ENCODE measurements around the gene GULP1. TPM values are rescaled to one million over a fixed set of nuclear protein-coding genes. Genes with fewer than 3 reads are reported as not detected.

GULP1 gene
- total and polyA plus RNA-seq, 2 experiments from 2014 or later: 94.6 to 181 TPM

DNA sequence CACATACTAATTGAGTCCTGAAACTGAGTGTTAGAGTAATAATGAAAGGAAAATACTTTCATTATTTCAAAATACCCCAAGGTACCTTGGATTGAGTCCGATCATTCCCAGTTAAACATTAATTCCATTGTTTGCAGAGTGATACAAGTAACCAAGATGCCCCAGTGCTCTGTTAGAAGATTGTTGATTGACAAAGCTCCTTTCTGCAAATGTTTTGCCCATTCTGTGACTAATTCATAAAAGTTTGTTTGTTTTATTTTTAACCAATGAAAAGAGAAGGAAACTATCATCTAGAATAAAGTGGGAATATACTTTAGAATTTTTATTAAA is 124.0 kb downstream of the GULP1 start:
- H3K36me3 ChIP-seq (ENCODE audit: insufficient read depth): 0 out of 2 replicates have a peak, but pooled peaks cover 5% of the 10 kb centered on the region
- H3K4me1 ChIP-seq (ENCODE audit: insufficient read depth): peaks cover 4% of the 10 kb centered on the region
- DNase-seq (ENCODE audit: low spot score): no peak
- H3K4me3 Mint-ChIP-seq: no peak overlapping the region
- H3K27me3 Mint-ChIP-seq (ENCODE audit: insufficient read depth, low read depth, poor library complexity): no peaks in the 10 kb centered on the region
- peaks cover 22% of the 10 kb centered on the region for H3K9me3 Mint-ChIP-seq
- no peak overlapping the region for H3K27ac Mint-ChIP-seq
- ATAC-seq: no peak
- H3K4me3 ChIP-seq: no peak overlapping the region
- H3K4me2 ChIP-seq: no peak overlapping the region
- no peaks in the 10 kb centered on the region for H3K27me3 ChIP-seq (ENCODE audit: insufficient read depth)
- peaks cover 97% of the 10 kb centered on the region for H3K79me2 ChIP-seq (replicated peaks; ENCODE audit: insufficient read depth)
- 0 out of 2 replicates have a peak, but pooled peaks cover 9% of the 10 kb centered on the region for H4K20me1 ChIP-seq (replicated peaks; ENCODE audit: insufficient read depth)
- TF ChIP-seq NANOG (IDR thresholded peaks at IDR 0.05; ENCODE audit: borderline replicate concordance) (no peak), POLR2AphosphoS5 (IDR thresholded peaks at IDR 0.05; ENCODE audit: low read depth) (no peak)
- no peaks in the 10 kb centered on the region for H3K9me2 ChIP-seq (ENCODE audit: insufficient read depth)
- no peak overlapping the region for H3K27ac ChIP-seq (ENCODE audit: low read depth)
- no peak overlapping the region for H2AFZ ChIP-seq
- H3K4me1 Mint-ChIP-seq: peaks cover 21% of the 10 kb centered on the region
- H3K36me3 Mint-ChIP-seq (ENCODE audit: low read depth): peaks cover 51% of the 10 kb centered on the region
- H3F3A ChIP-seq (replicated peaks; ENCODE audit: low read depth): no peaks in the 10 kb centered on the region

DNA sequence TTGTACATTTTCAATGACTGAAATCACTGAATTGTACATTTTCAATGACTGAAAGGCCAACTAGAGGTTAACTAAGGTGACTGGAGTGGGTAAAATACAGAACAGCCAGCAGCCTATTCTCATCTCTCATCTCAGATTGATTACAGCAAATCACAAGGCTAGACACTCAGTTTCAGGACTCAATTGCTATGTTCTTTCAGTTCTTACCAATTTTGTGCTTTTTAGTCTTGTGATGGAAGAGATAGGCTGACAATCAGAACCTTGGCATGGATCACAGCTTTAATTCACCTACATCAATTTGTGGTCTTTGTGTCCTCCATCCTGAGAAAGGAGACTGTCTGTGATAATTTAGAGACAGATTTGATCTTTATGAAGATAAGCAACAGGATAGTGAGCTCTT is 124.7 kb downstream of the GULP1 start:
- Mint-ChIP-seq H3K27ac (0 out of 2 replicates have a peak overlapping the region, but pooled peaks have one; percentile 5), H3K4me1 (peaks cover 16% of the 10 kb centered on the region), H3K4me3 (no peak overlapping the region), H3K9me3 (peaks cover 22% of the 10 kb centered on the region), H3K27me3 (ENCODE audit: insufficient read depth, low read depth, poor library complexity) (no peaks in the 10 kb centered on the region), H3K36me3 (ENCODE audit: low read depth) (peaks cover 47% of the 10 kb centered on the region)
- no peaks in the 10 kb centered on the region for H3K9me2 ChIP-seq (ENCODE audit: insufficient read depth)
- H3K27ac ChIP-seq (ENCODE audit: low read depth): peak overlapping the region; percentile 20; the same call in 1 of the 2 replicates
- 0 out of 2 replicates have a peak, but pooled peaks cover 5% of the 10 kb centered on the region for H3K36me3 ChIP-seq (ENCODE audit: insufficient read depth)
- H4K20me1 ChIP-seq (replicated peaks; ENCODE audit: insufficient read depth): peaks cover 9% of the 10 kb centered on the region; the same call in 1 of the 2 replicates
- H2AFZ ChIP-seq: no peak overlapping the region
- peaks cover 4% of the 10 kb centered on the region for H3K4me1 ChIP-seq (ENCODE audit: insufficient read depth)
- H3K4me3 ChIP-seq: no peak overlapping the region
- DNase-seq (ENCODE audit: low spot score) (no peak), ATAC-seq (no peak)
- H3K4me2 ChIP-seq: no peak overlapping the region
- H3F3A ChIP-seq (replicated peaks; ENCODE audit: low read depth): no peaks in the 10 kb centered on the region
- peaks cover 99% of the 10 kb centered on the region for H3K79me2 ChIP-seq (replicated peaks; ENCODE audit: insufficient read depth)
- H3K27me3 ChIP-seq (ENCODE audit: insufficient read depth): no peaks in the 10 kb centered on the region
- TF ChIP-seq, protein P1, sequence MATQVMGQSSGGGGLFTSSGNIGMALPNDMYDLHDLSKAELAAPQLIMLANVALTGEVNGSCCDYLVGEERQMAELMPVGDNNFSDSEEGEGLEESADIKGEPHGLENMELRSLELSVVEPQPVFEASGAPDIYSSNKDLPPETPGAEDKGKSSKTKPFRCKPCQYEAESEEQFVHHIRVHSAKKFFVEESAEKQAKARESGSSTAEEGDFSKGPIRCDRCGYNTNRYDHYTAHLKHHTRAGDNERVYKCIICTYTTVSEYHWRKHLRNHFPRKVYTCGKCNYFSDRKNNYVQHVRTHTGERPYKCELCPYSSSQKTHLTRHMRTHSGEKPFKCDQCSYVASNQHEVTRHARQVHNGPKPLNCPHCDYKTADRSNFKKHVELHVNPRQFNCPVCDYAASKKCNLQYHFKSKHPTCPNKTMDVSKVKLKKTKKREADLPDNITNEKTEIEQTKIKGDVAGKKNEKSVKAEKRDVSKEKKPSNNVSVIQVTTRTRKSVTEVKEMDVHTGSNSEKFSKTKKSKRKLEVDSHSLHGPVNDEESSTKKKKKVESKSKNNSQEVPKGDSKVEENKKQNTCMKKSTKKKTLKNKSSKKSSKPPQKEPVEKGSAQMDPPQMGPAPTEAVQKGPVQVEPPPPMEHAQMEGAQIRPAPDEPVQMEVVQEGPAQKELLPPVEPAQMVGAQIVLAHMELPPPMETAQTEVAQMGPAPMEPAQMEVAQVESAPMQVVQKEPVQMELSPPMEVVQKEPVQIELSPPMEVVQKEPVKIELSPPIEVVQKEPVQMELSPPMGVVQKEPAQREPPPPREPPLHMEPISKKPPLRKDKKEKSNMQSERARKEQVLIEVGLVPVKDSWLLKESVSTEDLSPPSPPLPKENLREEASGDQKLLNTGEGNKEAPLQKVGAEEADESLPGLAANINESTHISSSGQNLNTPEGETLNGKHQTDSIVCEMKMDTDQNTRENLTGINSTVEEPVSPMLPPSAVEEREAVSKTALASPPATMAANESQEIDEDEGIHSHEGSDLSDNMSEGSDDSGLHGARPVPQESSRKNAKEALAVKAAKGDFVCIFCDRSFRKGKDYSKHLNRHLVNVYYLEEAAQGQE (IDR thresholded peaks at IDR 0.05; ENCODE audit: unreplicated experiment): no peak
- no peak for TF ChIP-seq NANOG (IDR thresholded peaks at IDR 0.05; ENCODE audit: borderline replicate concordance)
- TF ChIP-seq, protein P2, sequence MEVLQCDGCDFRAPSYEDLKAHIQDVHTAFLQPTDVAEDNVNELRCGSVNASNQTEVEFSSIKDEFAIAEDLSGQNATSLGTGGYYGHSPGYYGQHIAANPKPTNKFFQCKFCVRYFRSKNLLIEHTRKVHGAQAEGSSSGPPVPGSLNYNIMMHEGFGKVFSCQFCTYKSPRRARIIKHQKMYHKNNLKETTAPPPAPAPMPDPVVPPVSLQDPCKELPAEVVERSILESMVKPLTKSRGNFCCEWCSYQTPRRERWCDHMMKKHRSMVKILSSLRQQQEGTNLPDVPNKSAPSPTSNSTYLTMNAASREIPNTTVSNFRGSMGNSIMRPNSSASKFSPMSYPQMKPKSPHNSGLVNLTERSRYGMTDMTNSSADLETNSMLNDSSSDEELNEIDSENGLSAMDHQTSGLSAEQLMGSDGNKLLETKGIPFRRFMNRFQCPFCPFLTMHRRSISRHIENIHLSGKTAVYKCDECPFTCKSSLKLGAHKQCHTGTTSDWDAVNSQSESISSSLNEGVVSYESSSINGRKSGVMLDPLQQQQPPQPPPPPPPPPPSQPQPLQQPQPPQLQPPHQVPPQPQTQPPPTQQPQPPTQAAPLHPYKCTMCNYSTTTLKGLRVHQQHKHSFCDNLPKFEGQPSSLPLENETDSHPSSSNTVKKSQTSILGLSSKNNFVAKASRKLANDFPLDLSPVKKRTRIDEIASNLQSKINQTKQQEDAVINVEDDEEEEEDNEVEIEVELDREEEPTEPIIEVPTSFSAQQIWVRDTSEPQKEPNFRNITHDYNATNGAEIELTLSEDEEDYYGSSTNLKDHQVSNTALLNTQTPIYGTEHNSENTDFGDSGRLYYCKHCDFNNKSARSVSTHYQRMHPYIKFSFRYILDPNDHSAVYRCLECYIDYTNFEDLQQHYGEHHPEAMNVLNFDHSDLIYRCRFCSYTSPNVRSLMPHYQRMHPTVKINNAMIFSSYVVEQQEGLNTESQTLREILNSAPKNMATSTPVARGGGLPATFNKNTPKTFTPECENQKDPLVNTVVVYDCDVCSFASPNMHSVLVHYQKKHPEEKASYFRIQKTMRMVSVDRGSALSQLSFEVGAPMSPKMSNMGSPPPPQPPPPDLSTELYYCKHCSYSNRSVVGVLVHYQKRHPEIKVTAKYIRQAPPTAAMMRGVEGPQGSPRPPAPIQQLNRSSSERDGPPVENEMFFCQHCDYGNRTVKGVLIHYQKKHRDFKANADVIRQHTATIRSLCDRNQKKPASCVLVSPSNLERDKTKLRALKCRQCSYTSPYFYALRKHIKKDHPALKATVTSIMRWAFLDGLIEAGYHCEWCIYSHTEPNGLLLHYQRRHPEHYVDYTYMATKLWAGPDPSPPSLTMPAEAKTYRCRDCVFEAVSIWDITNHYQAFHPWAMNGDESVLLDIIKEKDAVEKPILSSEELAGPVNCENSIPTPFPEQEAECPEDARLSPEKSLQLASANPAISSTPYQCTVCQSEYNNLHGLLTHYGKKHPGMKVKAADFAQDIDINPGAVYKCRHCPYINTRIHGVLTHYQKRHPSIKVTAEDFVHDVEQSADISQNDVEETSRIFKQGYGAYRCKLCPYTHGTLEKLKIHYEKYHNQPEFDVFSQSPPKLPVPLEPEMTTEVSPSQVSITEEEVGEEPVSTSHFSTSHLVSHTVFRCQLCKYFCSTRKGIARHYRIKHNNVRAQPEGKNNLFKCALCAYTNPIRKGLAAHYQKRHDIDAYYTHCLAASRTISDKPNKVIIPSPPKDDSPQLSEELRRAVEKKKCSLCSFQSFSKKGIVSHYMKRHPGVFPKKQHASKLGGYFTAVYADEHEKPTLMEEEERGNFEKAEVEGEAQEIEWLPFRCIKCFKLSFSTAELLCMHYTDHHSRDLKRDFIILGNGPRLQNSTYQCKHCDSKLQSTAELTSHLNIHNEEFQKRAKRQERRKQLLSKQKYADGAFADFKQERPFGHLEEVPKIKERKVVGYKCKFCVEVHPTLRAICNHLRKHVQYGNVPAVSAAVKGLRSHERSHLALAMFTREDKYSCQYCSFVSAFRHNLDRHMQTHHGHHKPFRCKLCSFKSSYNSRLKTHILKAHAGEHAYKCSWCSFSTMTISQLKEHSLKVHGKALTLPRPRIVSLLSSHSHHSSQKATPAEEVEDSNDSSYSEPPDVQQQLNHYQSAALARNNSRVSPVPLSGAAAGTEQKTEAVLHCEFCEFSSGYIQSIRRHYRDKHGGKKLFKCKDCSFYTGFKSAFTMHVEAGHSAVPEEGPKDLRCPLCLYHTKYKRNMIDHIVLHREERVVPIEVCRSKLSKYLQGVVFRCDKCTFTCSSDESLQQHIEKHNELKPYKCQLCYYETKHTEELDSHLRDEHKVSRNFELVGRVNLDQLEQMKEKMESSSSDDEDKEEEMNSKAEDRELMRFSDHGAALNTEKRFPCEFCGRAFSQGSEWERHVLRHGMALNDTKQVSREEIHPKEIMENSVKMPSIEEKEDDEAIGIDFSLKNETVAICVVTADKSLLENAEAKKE (CRISPR knock-in tag; IDR thresholded peaks at IDR 0.05): no peak
- no peak for TF ChIP-seq EZH2 (IDR thresholded peaks at IDR 0.05; ENCODE audit: low read depth, unreplicated experiment)
- no peak for TF ChIP-seq ZNF114 (CRISPR knock-in tag; IDR thresholded peaks at IDR 0.05)
- TF ChIP-seq CTCF (conservative IDR thresholded peaks at IDR 0.05; ENCODE audit: low read depth in 2 of 2): no peak
- TF ChIP-seq CREB1 (CRISPR knock-in tag; IDR thresholded peaks at IDR 0.05; ENCODE audit: low read depth): no peak
- TF ChIP-seq, protein P3, sequence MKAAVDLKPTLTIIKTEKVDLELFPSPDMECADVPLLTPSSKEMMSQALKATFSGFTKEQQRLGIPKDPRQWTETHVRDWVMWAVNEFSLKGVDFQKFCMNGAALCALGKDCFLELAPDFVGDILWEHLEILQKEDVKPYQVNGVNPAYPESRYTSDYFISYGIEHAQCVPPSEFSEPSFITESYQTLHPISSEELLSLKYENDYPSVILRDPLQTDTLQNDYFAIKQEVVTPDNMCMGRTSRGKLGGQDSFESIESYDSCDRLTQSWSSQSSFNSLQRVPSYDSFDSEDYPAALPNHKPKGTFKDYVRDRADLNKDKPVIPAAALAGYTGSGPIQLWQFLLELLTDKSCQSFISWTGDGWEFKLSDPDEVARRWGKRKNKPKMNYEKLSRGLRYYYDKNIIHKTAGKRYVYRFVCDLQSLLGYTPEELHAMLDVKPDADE (IDR thresholded peaks at IDR 0.05): no peak

Data from GM23338 (cell line).